B cell (primary cell): ENCODE results near the gene TMEM221. TPM values are rescaled to one million over a fixed set of nuclear protein-coding genes. Genes with fewer than 3 reads are reported as not detected.
A peak's percentile ranks its signal among the peaks of the same experiment; 100 is the strongest.

Source experiments
- ATAC-seq: fragments of 200-7000 bp; cut with Tn5 transposase; one replicate; pipeline ENCODE4 v1.10.0; 2021; ENCODE audit warnings: low read depth, mild to moderate bottlenecking, moderate number of reproducible peaks, moderate library complexity
- CTCF ChIA-PET: fragments of 350-600 bp; sonication (Branson Sonifier 250); formaldehyde crosslinking; loops from one replicate; lab custom pipeline; 2021; ENCODE audit warnings: antibody characterized with exemption, inconsistent platforms; lab: Charles Lee
- POLR2A ChIA-PET: fragments of 350-600 bp; sonication (Branson Sonifier 250); formaldehyde crosslinking; loops from one replicate; lab custom pipeline; 2021; ENCODE audit warnings: antibody characterized with exemption; lab: Charles Lee
- DNase-seq: peaks from one replicate; pipeline ENCODE4 v3.0.0; 2013
- H2AFZ ChIP-seq: 2 replicates; pipeline ENCODE4 v1.6.1; 2012; ENCODE audit warnings: mild to moderate bottlenecking, low read depth, low read length; ENCODE audit not compliant: insufficient read depth, poor library complexity, severe bottlenecking
- H3K27ac ChIP-seq, 2 donors: 1 replicate in 1 of 2; 2 replicates in 1 of 2; pipeline ENCODE4 v1.5.1; 2012 to 2013; ENCODE audit warnings: low read length in 2 of 2, mild to moderate bottlenecking in 2 of 2, moderate library complexity in 1 of 2
- H3K27me3 ChIP-seq, 4 experiments: fragments of 200-600 bp in 1 of 4; sonication (generic) in 1 of 4; replicated peaks in 1 of 4; 1 replicate in 2 of 4; 2 replicates in 2 of 4; pipeline versions ENCODE4 v1.6.1 to v1.7.0; 2013 to 2016; ENCODE audit warnings: low read length in 3 of 4, mild to moderate bottlenecking in 2 of 4, mixed read lengths in 1 of 4, moderate library complexity in 1 of 4; ENCODE audit not compliant: insufficient read depth in 4 of 4, control insufficient read depth in 3 of 4; ENCODE audit errors: control extremely low read depth in 1 of 4
- H3K36me3 ChIP-seq, 2 experiments: replicated peaks in 1 of 2; 1 replicate in 1 of 2; 2 replicates in 1 of 2; pipeline versions ENCODE4 v1.6.1 to v1.7.1; 2013; ENCODE audit warnings: low read length in 1 of 2; ENCODE audit not compliant: insufficient read depth in 2 of 2, control insufficient read depth in 1 of 2; ENCODE audit errors: control extremely low read depth in 1 of 2, extremely low read depth in 1 of 2
- H3K4me1 ChIP-seq, 2 donors: fragments of 200-600 bp in 1 of 2; sonication (generic) in 1 of 2; 1 replicate in 1 of 2; 2 replicates in 1 of 2; pipeline versions ENCODE4 v1.5.1 to v1.6.1; 2013 to 2017; ENCODE audit warnings: low read length in 2 of 2; ENCODE audit not compliant: control insufficient read depth in 2 of 2, insufficient read depth in 2 of 2
- H3K4me2 ChIP-seq: replicated peaks from 2 replicates; pipeline ENCODE3; 2012; ENCODE audit warnings: mild to moderate bottlenecking, low read depth, low read length; ENCODE audit not compliant: poor library complexity, severe bottlenecking
- H3K4me3 ChIP-seq, 5 experiments: fragments of 200-600 bp in 1 of 5; sonication (generic) in 1 of 5; 1 replicate in 3 of 5; 2 replicates in 2 of 5; pipeline versions ENCODE4 v1.5.1 to v1.7.0; 2011 to 2016; ENCODE audit warnings: low read length in 4 of 5, mild to moderate bottlenecking in 4 of 5, low read depth in 2 of 5, control low read depth in 1 of 5, moderate library complexity in 1 of 5; ENCODE audit not compliant: insufficient read depth in 1 of 5; ENCODE audit errors: control extremely low read depth in 1 of 5, extremely low read depth in 1 of 5
- H3K79me2 ChIP-seq: fragments of 200-600 bp; sonication (generic); one replicate; pipeline ENCODE4 v1.6.0; 2016; ENCODE audit warnings: low read length; ENCODE audit not compliant: control insufficient read depth, insufficient read depth
- H3K9ac ChIP-seq: fragments of 200-600 bp; sonication (generic); 2 replicates; pipeline ENCODE4 v1.6.1; 2017; ENCODE audit warnings: mild to moderate bottlenecking, low read length, moderate library complexity
- H3K9me3 ChIP-seq, 3 donors: one replicate each; pipeline versions ENCODE4 v1.6.1 to v1.7.1; 2013; ENCODE audit warnings: low read length in 2 of 3; ENCODE audit not compliant: control insufficient read depth in 2 of 3, insufficient read depth in 1 of 3; ENCODE audit errors: control extremely low read depth in 1 of 3
- H4K20me1 ChIP-seq: 2 replicates; pipeline ENCODE4 v1.6.0; 2012; ENCODE audit warnings: mild to moderate bottlenecking, low read length; ENCODE audit not compliant: insufficient read depth, control insufficient read depth, poor library complexity, severe bottlenecking
- H3K27ac Mint-ChIP-seq: one replicate; pipeline ENCODE4 v1.8.0; 2021; ENCODE audit warnings: mixed read lengths
- H3K27me3 Mint-ChIP-seq: one replicate; pipeline ENCODE4 v1.8.0; 2021; ENCODE audit warnings: mixed read lengths
- H3K4me1 Mint-ChIP-seq: one replicate; pipeline ENCODE4 v1.8.0; 2021; ENCODE audit warnings: mixed read lengths
- H3K4me3 Mint-ChIP-seq: one replicate; pipeline ENCODE4 v1.8.0; 2021; ENCODE audit warnings: mixed read lengths
- H3K9me3 Mint-ChIP-seq: one replicate; pipeline ENCODE4 v1.8.0; 2022; ENCODE audit warnings: mixed read lengths; ENCODE audit not compliant: insufficient read depth
- CTCF ChIP-seq: fragments of 200-600 bp; IDR thresholded peaks from one replicate; pipeline ENCODE4 v1.8.0; 2022; ENCODE audit warnings: antibody characterized with exemption, mild to moderate bottlenecking
- EZH2 ChIP-seq: IDR thresholded peaks from 2 replicates; pipeline ENCODE4 v1.6.1; 2012; ENCODE audit warnings: borderline replicate concordance, low read depth, mild to moderate bottlenecking, moderate library complexity, low read length; ENCODE audit not compliant: insufficient read depth, poor library complexity, severe bottlenecking
- WGBS: methylation state at CpG from one replicate; pipeline ENCODE4 v1.1.5; 2013; ENCODE audit warnings: missing lambda C conversion rate; ENCODE audit not compliant: insufficient coverage; 5-methylcytosine and 5-hydroxymethylcytosine counted together
- intact Hi-C: fragments of 100-400 bp; cut with micrococcal nuclease; formaldehyde crosslinking; loops from one replicate; pipeline ENCODE4 v1.10.0; 2022
- polyA plus RNA-seq: library from polyadenylated mRNA; depleted of rRNA; stranded (reverse); fragments of >200 nt; gene quantifications from 2 replicates; pipeline ENCODE4 v1.2.3, GENCODE V29; 2012
- total RNA-seq, 2 donors: library from RNA; stranded (reverse); fragments of 120-200 nt in 1 of 2; gene quantifications; 1 replicate in 1 of 2; 2 replicates in 1 of 2; pipeline versions ENCODE4 v1.2.3 to v1.2.4, GENCODE V29; 2013 to 2022

Gene TMEM221
- total and polyA plus RNA-seq, 2 donors (not counting 1 experiment from before 2014, with no cell fraction given), result not detected

- Histone ChIP-seq H3K79me2 (no peaks in the 10 kb centered on the region), H3K4me3 (no peak overlapping the region), H3K27ac (no peak overlapping the region), H3K4me2 (no peak overlapping the region), H3K4me1 (peaks cover 17 to 26% of the 10 kb centered on the region in 2 donors), H4K20me1 (no peaks in the 10 kb centered on the region), H3K27me3 (peaks cover 0 to 24% (median 9%) of the 10 kb centered on the region in 4 experiments), H3K9ac (no peak overlapping the region), H3K9me3 (peaks cover 0 to 14% (median 0%) of the 10 kb centered on the region in 3 donors), H3K36me3 (no peaks in the 10 kb centered on the region), H2AFZ (no peak overlapping the region)
- ChIA-PET CTCF (interaction anchor here (0.6 to 8.4 kb wide), 18 partner anchors 9 to 130 kb away, joined by 3 to 109 read pairs (median 4); partner anchors contain the start of genes ANKLE1, BABAM1, BST2 and DDA1), POLR2A (no interaction called here)
- no peak overlapping the region for H3K27ac Mint-ChIP-seq
- 60% methylated on average over 1 of the region's 1 CpG for WGBS
- peak overlapping the region; percentile 48 for H3K4me3 Mint-ChIP-seq
- intact Hi-C loops, result no loop called here
- H3K9me3 Mint-ChIP-seq, result peaks cover 3% of the 10 kb centered on the region
- DNase-seq, result no peak
- ATAC-seq, result no peak
- TF ChIP-seq EZH2 (no peak), CTCF (no peak)
- peaks cover 15% of the 10 kb centered on the region for H3K4me1 Mint-ChIP-seq
- no peaks in the 10 kb centered on the region for H3K27me3 Mint-ChIP-seq
Measured at GRCh38 chr19:17389288-17389687, 59.2 kb downstream of the TMEM221 start.

GRCh38 chr19:17385878-17386611, 62.4 kb downstream of the TMEM221 start:
- Mint-ChIP-seq H3K9me3 (peaks cover 3% of the 10 kb centered on the region), H3K27me3 (no peaks in the 10 kb centered on the region), H3K4me1 (peaks cover 15% of the 10 kb centered on the region), H3K4me3 (no peak overlapping the region), H3K27ac (no peak overlapping the region)
- Histone ChIP-seq H3K27ac (no peak overlapping the region), H3K4me3 (no peak overlapping the region), H3K4me2 (no peak overlapping the region), H3K9ac (no peak overlapping the region), H3K36me3 (no peaks in the 10 kb centered on the region), H3K9me3 (peaks cover 0 to 12% (median 0%) of the 10 kb centered on the region in 3 donors), H3K4me1 (peaks cover 19 to 33% of the 10 kb centered on the region in 2 donors), H3K79me2 (no peaks in the 10 kb centered on the region), H3K27me3 (peaks cover 0 to 11% (median 5%) of the 10 kb centered on the region in 4 experiments), H4K20me1 (no peaks in the 10 kb centered on the region), H2AFZ (no peak overlapping the region)
- ChIA-PET CTCF (interaction anchor here (0.6 to 8.4 kb wide), 32 partner anchors 9 to 143 kb away, joined by 3 to 109 read pairs (median 4); partner anchors contain the start of genes ABHD8, ANKLE1, BST2 and CCDC194), POLR2A (no interaction called here)
- DNase-seq, result peak; percentile 76
- intact Hi-C loops, result loop anchor here (1.0 kb wide), 3 partner anchors 40 to 125 kb away; no protein-coding TSS in a partner anchor
- WGBS, result 53% methylated on average over 9 of the region's 20 CpGs
- peak; percentile 39 for ATAC-seq
- TF ChIP-seq EZH2 (no peak), CTCF (peak; percentile 93)
